Transverse colon (tissue), 4 donors: ENCODE data around the gene MTSS2. TPM values are rescaled to one million over a fixed set of nuclear protein-coding genes. Genes with fewer than 3 reads are reported as not detected.

ENCODE experiments used
- DNase-seq: peaks from one replicate; pipeline ENCODE4 v3.0.0-alpha.2; 2019
- H3K27ac ChIP-seq, 4 donors: fragments of 200-600 bp; sonication (generic); 2 replicates each; pipeline ENCODE4 v1.5.1; 2016 to 2018; ENCODE audit warnings: inconsistent platforms in 4 of 4
- H3K27me3 ChIP-seq: fragments of 200-600 bp; sonication (generic); 2 replicates; pipeline ENCODE4 v1.5.1; 2017; ENCODE audit warnings: inconsistent platforms
- H3K36me3 ChIP-seq, 4 donors: fragments of 200-600 bp; sonication (generic); 2 replicates each; pipeline ENCODE4 v1.5.1; 2017 to 2019; ENCODE audit warnings: inconsistent platforms in 4 of 4
- H3K4me1 ChIP-seq, 4 donors: fragments of 200-600 bp; sonication (generic); 2 replicates each; pipeline ENCODE4 v1.5.1; 2017 to 2020; ENCODE audit warnings: inconsistent platforms in 4 of 4
- H3K4me3 ChIP-seq, 4 donors: fragments of 200-600 bp; sonication (generic); 1 replicate in 1 of 4; 2 replicates in 3 of 4; pipeline versions ENCODE4 v1.5.1 to v1.6.1; 2017 to 2019; ENCODE audit warnings: inconsistent platforms in 4 of 4
- H3K9me3 ChIP-seq, 2 donors: fragments of 200-600 bp; sonication (generic); 2 replicates each; pipeline ENCODE4 v1.5.1; 2017 to 2019; ENCODE audit warnings: inconsistent platforms in 2 of 2
- EP300 ChIP-seq: sonication (generic); formaldehyde crosslinking; IDR thresholded peaks from one replicate; pipeline ENCODE4 v1.6.1; 2017; ENCODE audit warnings: antibody characterized with exemption, low read depth
- POLR2A ChIP-seq: fragments of 450-650 bp; IDR thresholded peaks from one replicate; pipeline ENCODE4 v1.6.1; 2016; ENCODE audit warnings: antibody characterized with exemption, mild to moderate bottlenecking, moderate library complexity
- POLR2AphosphoS5 ChIP-seq, 3 donors: sonication (generic); formaldehyde crosslinking; IDR thresholded peaks; one replicate each; pipeline ENCODE4 v1.6.1; 2016; ENCODE audit warnings: antibody characterized with exemption in 3 of 3
- WGBS, 2 donors: methylation state at CpG; one replicate each; pipeline ENCODE4 v1.1.5; 2018; ENCODE audit warnings: low coverage in 1 of 2; 5-methylcytosine and 5-hydroxymethylcytosine counted together
- in situ Hi-C, 4 donors: fragments of 200-750 bp; cut with MboI; loops; one replicate each; pipeline versions ENCODE4 v1.15.0 to v1.15.1; 2017; ENCODE audit warnings: low sequenced_read_pairs in 3 of 4, low pct_ligation_motif_present in 1 of 4, low pct_unique_long_range_greater_than_20kb in 1 of 4
- intact Hi-C: fragments of 100-400 bp; cut with DNase I; formaldehyde crosslinking; loops from one replicate; pipeline ENCODE4 v1.15.1; 2023; ENCODE audit warnings: low total_unique reads
- total RNA-seq, 4 donors: library from RNA; depleted of rRNA; stranded (reverse); fragments of >200 nt; gene quantifications; one replicate each; pipeline ENCODE4 v1.1.0, GENCODE V29; 2016
- TF ChIP-seq, protein P1 (sequence below), 5 experiments: fragments of 200-600 bp in 3 of 5; fragments of 450-650 bp in 2 of 5; sonication (generic) in 3 of 5; IDR thresholded peaks; 1 replicate in 2 of 5; 2 replicates in 3 of 5; pipeline ENCODE4 v1.5.1; 2016 to 2017; ENCODE audit warnings: antibody characterized with exemption in 5 of 5, inconsistent platforms in 3 of 5, mild to moderate bottlenecking in 2 of 5, moderate library complexity in 1 of 5

The MTSS2 gene
- total RNA-seq, 4 donors from 2014 or later: 13.9 to 149 (median 33.8) TPM

DNA sequence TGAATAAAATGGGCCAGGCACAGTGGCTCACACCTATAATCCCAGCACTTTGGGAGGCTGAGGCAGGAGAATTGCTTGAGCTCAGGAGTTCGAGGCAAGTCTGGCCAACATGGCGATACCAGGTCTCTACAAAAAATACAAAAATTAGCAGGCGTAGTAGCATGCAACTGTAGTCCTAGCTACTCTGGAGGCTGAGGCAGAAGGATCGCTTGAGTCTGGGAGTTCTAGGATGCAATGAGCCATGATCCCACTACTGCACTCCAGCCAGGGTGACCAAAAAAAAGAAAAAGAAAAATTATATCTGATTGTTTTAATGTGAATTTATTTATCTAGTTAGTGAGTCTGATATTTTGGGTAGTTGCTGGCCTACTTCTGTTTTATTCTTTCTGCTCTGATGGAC, 32.4 kb downstream of the MTSS2 start:
- no peaks in the 10 kb centered on the region for H3K27me3 ChIP-seq
- no peaks in the 10 kb centered on the region for H3K36me3 ChIP-seq
- no peaks in the 10 kb centered on the region for H3K9me3 ChIP-seq
- intact Hi-C loops: loop anchor here (2.0 to 10.0 kb wide), 3 partner anchors 89 to 289 kb away; no protein-coding TSS in a partner anchor
- peaks cover 0 to 10% (median 4%) of the 10 kb centered on the region in 4 donors for H3K4me1 ChIP-seq
- H3K27ac ChIP-seq: peak overlapping the region in 1 of 4 donors; percentile 55
- no peak for TF ChIP-seq POLR2A
- TF ChIP-seq POLR2AphosphoS5 (IDR thresholded peaks at IDR 0.05): no peak
- TF ChIP-seq, protein P1, sequence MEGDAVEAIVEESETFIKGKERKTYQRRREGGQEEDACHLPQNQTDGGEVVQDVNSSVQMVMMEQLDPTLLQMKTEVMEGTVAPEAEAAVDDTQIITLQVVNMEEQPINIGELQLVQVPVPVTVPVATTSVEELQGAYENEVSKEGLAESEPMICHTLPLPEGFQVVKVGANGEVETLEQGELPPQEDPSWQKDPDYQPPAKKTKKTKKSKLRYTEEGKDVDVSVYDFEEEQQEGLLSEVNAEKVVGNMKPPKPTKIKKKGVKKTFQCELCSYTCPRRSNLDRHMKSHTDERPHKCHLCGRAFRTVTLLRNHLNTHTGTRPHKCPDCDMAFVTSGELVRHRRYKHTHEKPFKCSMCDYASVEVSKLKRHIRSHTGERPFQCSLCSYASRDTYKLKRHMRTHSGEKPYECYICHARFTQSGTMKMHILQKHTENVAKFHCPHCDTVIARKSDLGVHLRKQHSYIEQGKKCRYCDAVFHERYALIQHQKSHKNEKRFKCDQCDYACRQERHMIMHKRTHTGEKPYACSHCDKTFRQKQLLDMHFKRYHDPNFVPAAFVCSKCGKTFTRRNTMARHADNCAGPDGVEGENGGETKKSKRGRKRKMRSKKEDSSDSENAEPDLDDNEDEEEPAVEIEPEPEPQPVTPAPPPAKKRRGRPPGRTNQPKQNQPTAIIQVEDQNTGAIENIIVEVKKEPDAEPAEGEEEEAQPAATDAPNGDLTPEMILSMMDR (IDR thresholded peaks at IDR 0.05): no peak
- TF ChIP-seq EP300: no peak
- no peak for DNase-seq
- 90 to 93% methylated on average over 3 to 4 of the region's 4 CpGs for WGBS, 2 donors
- in situ Hi-C loops: loop anchor here (10.0 to 25.0 kb wide), 4 partner anchors 119 to 291 kb away; partner anchors contain the start of genes COG4 (in 1 of the 4) and SF3B3 (in 1 of the 4)
- H3K4me3 ChIP-seq: no peak overlapping the region

DNA sequence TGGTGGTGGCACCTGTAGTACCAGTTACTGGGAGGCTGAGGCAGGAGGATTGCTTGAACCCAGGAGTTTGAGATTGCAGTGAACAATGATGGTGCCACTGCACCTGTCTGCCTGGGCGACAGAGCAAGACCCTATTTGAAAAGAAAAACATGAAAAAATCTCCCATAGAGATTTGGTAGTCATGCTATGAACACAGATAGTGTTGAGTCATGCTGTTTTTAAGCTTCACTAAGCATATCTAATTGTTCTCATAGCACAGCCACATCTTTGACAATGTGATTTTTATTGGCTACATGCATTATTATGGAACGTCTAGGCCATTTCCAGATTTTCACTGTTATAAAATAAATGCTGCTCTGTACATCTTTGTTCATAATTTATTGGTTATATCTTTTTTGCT, 33.5 kb downstream of the MTSS2 start:
- intact Hi-C loops (loop anchor here (2.0 to 10.0 kb wide), 3 partner anchors 88 to 288 kb away; no protein-coding TSS in a partner anchor), in situ Hi-C loops (loop anchor here (10.0 to 25.0 kb wide), 4 partner anchors 118 to 290 kb away; partner anchors contain the start of genes COG4 (in 1 of the 4) and SF3B3 (in 1 of the 4))
- no peak overlapping the region for H3K27ac ChIP-seq
- H3K36me3 ChIP-seq: no peaks in the 10 kb centered on the region
- WGBS, 2 donors: 63 to 66% methylated on average over 2 of the region's 2 CpGs
- no peaks in the 10 kb centered on the region for H3K9me3 ChIP-seq
- no peaks in the 10 kb centered on the region for H3K27me3 ChIP-seq
- no peak for DNase-seq
- no peak overlapping the region for H3K4me3 ChIP-seq
- no peak for TF ChIP-seq EP300
- TF ChIP-seq POLR2A: no peak
- TF ChIP-seq, protein P1 (IDR thresholded peaks at IDR 0.05): no peak
- TF ChIP-seq POLR2AphosphoS5 (IDR thresholded peaks at IDR 0.05): no peak
- peaks cover 0 to 10% (median 4%) of the 10 kb centered on the region in 4 donors for H3K4me1 ChIP-seq

DNA sequence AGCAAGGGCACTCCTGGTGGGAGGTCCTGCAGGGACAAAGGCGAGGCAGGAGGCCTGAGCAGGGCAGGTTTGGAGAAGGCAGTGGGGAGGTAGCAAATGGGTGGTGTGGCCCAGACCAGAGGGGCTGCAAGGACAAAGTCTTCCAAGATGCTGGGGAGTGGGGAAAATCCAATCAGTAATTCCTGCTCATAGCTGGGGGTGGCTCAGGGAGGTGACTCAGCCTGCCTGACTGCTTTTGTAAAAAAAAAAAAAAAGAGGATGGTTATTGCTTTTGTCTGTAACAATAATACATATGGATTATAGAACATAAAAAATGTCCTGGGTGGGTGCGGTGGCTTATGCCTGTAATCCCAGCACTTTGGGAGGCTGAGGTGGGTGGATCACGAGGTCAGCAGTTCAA, 34.3 kb downstream of the MTSS2 start:
- Histone ChIP-seq H3K4me3 (no peak overlapping the region), H3K4me1 (peaks cover 0 to 10% (median 4%) of the 10 kb centered on the region in 4 donors), H3K27me3 (no peaks in the 10 kb centered on the region), H3K27ac (no peak overlapping the region), H3K36me3 (no peaks in the 10 kb centered on the region), H3K9me3 (no peaks in the 10 kb centered on the region)
- intact Hi-C loops (loop anchor here (10.0 kb wide), 2 partner anchors 87 to 287 kb away; no protein-coding TSS in a partner anchor), in situ Hi-C loops (loop anchor here (10.0 to 25.0 kb wide), 4 partner anchors 117 to 289 kb away; partner anchors contain the start of genes COG4 (in 1 of the 4) and SF3B3 (in 1 of the 4))
- TF ChIP-seq EP300 (no peak), POLR2A (no peak), POLR2AphosphoS5 (IDR thresholded peaks at IDR 0.05) (no peak)
- TF ChIP-seq, protein P1 (IDR thresholded peaks at IDR 0.05): no peak
- no peak for DNase-seq
- WGBS, 2 donors: 62 to 65% methylated on average over 3 of the region's 3 CpGs

DNA sequence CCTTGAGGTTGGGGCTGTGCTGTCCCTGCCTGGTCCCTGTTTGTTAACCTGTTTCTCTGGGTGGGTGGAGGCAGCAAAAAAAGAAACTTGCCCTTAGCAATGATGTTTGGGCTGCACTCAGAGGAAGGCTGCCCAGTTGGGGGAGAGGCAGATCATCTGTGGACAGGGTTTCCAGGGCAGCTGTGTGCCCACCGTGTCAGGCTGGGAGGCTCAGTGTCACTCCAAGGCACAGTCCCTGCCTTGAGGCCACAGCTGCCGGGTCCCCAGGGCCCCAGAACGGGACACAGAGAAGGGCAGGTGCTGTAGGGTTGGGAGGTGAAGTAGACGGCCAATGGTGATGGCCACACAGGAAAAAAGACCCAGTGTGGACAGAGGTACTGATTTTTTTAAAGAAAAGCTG, 35.6 kb downstream of the MTSS2 start:
- Histone ChIP-seq H3K9me3 (no peaks in the 10 kb centered on the region), H3K4me1 (peaks cover 0 to 10% (median 4%) of the 10 kb centered on the region in 4 donors), H3K27me3 (no peaks in the 10 kb centered on the region), H3K4me3 (no peak overlapping the region), H3K27ac (no peak overlapping the region), H3K36me3 (no peaks in the 10 kb centered on the region)
- in situ Hi-C loops (loop anchor here (10.0 to 25.0 kb wide), 4 partner anchors 115 to 288 kb away; partner anchors contain the start of genes COG4 (in 1 of the 4) and SF3B3 (in 1 of the 4)), intact Hi-C loops (loop anchor here (10.0 kb wide), 2 partner anchors 85 to 285 kb away; no protein-coding TSS in a partner anchor)
- WGBS, 2 donors: 77% methylated on average over 4 of the region's 4 CpGs; no CpG with 5 or more reads in 1 of the 2 donors
- no peak for DNase-seq
- TF ChIP-seq, protein P1 (IDR thresholded peaks at IDR 0.05): no peak
- TF ChIP-seq POLR2A: no peak
- no peak for TF ChIP-seq EP300
- no peak for TF ChIP-seq POLR2AphosphoS5 (IDR thresholded peaks at IDR 0.05)
